Endothelial cell of umbilical vein (primary cell): ENCODE data around the gene CRKL. TPM values are rescaled to one million over a fixed set of nuclear protein-coding genes. Genes with fewer than 3 reads are reported as not detected.

Experiments
- BruUV-seq: library from RNA; stranded (reverse); fragments of 400-500 nt; replicated peaks from 2 replicates; lab custom pipeline; 2021; lab: Mats Ljungman, UMichigan
- CTCF ChIA-PET: fragments of 300-600, 350-600 bp; sonication (Branson Sonifier 250); formaldehyde crosslinking; loops from one replicate; lab custom pipeline; 2021; ENCODE audit warnings: antibody characterized with exemption, inconsistent platforms; lab: Charles Lee
- POLR2A ChIA-PET: fragments of 300-600, 350-600 bp; sonication (Branson Sonifier 250); formaldehyde crosslinking; loops from one replicate; lab custom pipeline; 2021; ENCODE audit warnings: antibody characterized with exemption, inconsistent platforms; lab: Charles Lee
- DNase-seq: peaks from one replicate; pipeline ENCODE4 v3.0.0-alpha.2; 2011; ENCODE audit warnings: low read depth, low spot score
- FAIRE-seq: peaks from 2 replicates; lab custom pipeline; 2011; peaks lifted over from hg19 to GRCh38; lab: Jason Lieb, UNC
- H2AFZ ChIP-seq: 2 replicates; pipeline ENCODE4 v1.6.0; 2012; ENCODE audit warnings: low read depth, low read length, control low read depth, inconsistent platforms
- H3K27ac ChIP-seq: 2 replicates; pipeline ENCODE4 v1.5.1; 2011; ENCODE audit warnings: low read depth, mild to moderate bottlenecking, control low read depth, low read length, moderate library complexity; ENCODE audit not compliant: insufficient read depth
- H3K27me3 ChIP-seq, 2 experiments: 2 replicates each; pipeline versions ENCODE4 v1.6.0 to v1.6.1; 2011; ENCODE audit warnings: low read length in 2 of 2, mixed read lengths in 1 of 2; ENCODE audit not compliant: control insufficient read depth in 2 of 2, insufficient read depth in 2 of 2
- H3K36me3 ChIP-seq, 2 experiments: 2 replicates in 1 of 2; 3 replicates in 1 of 2; pipeline ENCODE4 v1.5.1; 2011; ENCODE audit warnings: low read length in 2 of 2, mild to moderate bottlenecking in 1 of 2, moderate library complexity in 1 of 2; ENCODE audit not compliant: control insufficient read depth in 2 of 2, insufficient read depth in 2 of 2; ENCODE audit errors: extremely low read depth in 1 of 2
- H3K4me1 ChIP-seq: 3 replicates; pipeline ENCODE4 v1.5.1; 2011; ENCODE audit warnings: mild to moderate bottlenecking, low read length; ENCODE audit not compliant: control insufficient read depth, insufficient read depth; ENCODE audit errors: extremely low read depth
- H3K4me2 ChIP-seq: 2 replicates; pipeline ENCODE4 v1.6.1; 2011; ENCODE audit warnings: low read length, control low read depth, mixed read lengths; ENCODE audit not compliant: insufficient read depth
- H3K4me3 ChIP-seq, 3 experiments: fragments of 200-600 bp in 1 of 3; sonication (generic), shearing (Covaris generic) in 1 of 3; replicated peaks in 1 of 3; 2 replicates each; pipeline ENCODE4 v1.5.1; 2011 to 2016; ENCODE audit warnings: control low read depth in 3 of 3, low read length in 3 of 3, mild to moderate bottlenecking in 2 of 3, inconsistent platforms in 1 of 3, low read depth in 1 of 3, moderate library complexity in 1 of 3; ENCODE audit not compliant: insufficient read depth in 1 of 3
- H3K79me2 ChIP-seq: 2 replicates; pipeline ENCODE4 v1.6.0; 2012; ENCODE audit warnings: low read length, inconsistent platforms; ENCODE audit not compliant: control insufficient read depth, insufficient read depth
- H3K9ac ChIP-seq: replicated peaks from 2 replicates; pipeline ENCODE3; 2011; ENCODE audit warnings: low read length, control low read depth; ENCODE audit not compliant: insufficient read depth; ENCODE audit errors: extremely low read depth
- H3K9me1 ChIP-seq: replicated peaks from 3 replicates; pipeline ENCODE4 v1.6.0; 2011; ENCODE audit warnings: mild to moderate bottlenecking, low read length; ENCODE audit not compliant: control insufficient read depth, insufficient read depth; ENCODE audit errors: extremely low read depth
- H3K9me3 ChIP-seq: replicated peaks from 2 replicates; pipeline ENCODE4 v1.5.1; 2012; ENCODE audit warnings: low read length, inconsistent platforms; ENCODE audit not compliant: control insufficient read depth, insufficient read depth
- H4K20me1 ChIP-seq: replicated peaks from 2 replicates; pipeline ENCODE3; 2011; ENCODE audit warnings: mild to moderate bottlenecking, low read length; ENCODE audit not compliant: control insufficient read depth, insufficient read depth; ENCODE audit errors: extremely low read depth
- EZH2 ChIP-seq: IDR thresholded peaks from 2 replicates; pipeline ENCODE4 v1.6.1; 2012; ENCODE audit warnings: borderline replicate concordance, low read depth, mild to moderate bottlenecking, moderate library complexity, low read length, inconsistent platforms; ENCODE audit not compliant: severe bottlenecking
- FOS ChIP-seq: IDR thresholded peaks from 2 replicates; pipeline ENCODE4 v1.6.1; 2011; ENCODE audit warnings: mild to moderate bottlenecking, low read length, moderate library complexity, borderline replicate concordance; ENCODE audit not compliant: insufficient read depth
- GATA2 ChIP-seq: IDR thresholded peaks from 2 replicates; pipeline ENCODE4 v1.7.0; 2011; ENCODE audit warnings: low read depth, mild to moderate bottlenecking, moderate library complexity, mixed read lengths, low read length; ENCODE audit not compliant: insufficient read length, insufficient read depth
- JUN ChIP-seq: IDR thresholded peaks from 2 replicates; pipeline ENCODE4 v1.6.1; 2011; ENCODE audit warnings: borderline replicate concordance, low read depth; ENCODE audit not compliant: insufficient read length, insufficient read depth
- MAX ChIP-seq: IDR thresholded peaks from 2 replicates; pipeline ENCODE4 v1.6.1; 2011; ENCODE audit not compliant: insufficient read depth, insufficient read length
- MYC ChIP-seq: IDR thresholded peaks from one replicate; pipeline ENCODE4 v1.6.1; 2011; ENCODE audit warnings: mild to moderate bottlenecking, low read depth, low read length
- POLR2A ChIP-seq: IDR thresholded peaks from 2 replicates; pipeline ENCODE4 v1.6.1; 2012; ENCODE audit warnings: low read depth, mild to moderate bottlenecking, control low read depth, low read length
- POLR2AphosphoS5 ChIP-seq: IDR thresholded peaks from 2 replicates; pipeline ENCODE4 v1.6.1; 2012; ENCODE audit warnings: low read depth, mild to moderate bottlenecking, control low read depth, low read length, moderate library complexity; ENCODE audit not compliant: insufficient read depth
- dilution Hi-C: fragments of 300-500 bp; cut with MboI; formaldehyde crosslinking; loops from one replicate; pipeline ENCODE4 v1.15.0; 2019; ENCODE audit warnings: low sequenced_read_pairs; ENCODE audit not compliant: extremely low pct_ligation_motif_present
- intact Hi-C: fragments of 100-400 bp; cut with micrococcal nuclease; formaldehyde crosslinking; loops from one replicate; pipeline ENCODE4 v1.10.0; 2022
- polyA plus RNA-seq, 4 experiments: library from polyadenylated mRNA; depleted of rRNA in 3 of 4; stranded (reverse) in 3 of 4; unstranded in 1 of 4; fragments of >200 nt; gene quantifications; 2 replicates each; pipeline versions ENCODE4 v1.2.1 to v1.2.3, GENCODE V29; 2011 to 2012; ENCODE audit warnings: missing spikeins in 1 of 4
- total RNA-seq: library from RNA; stranded (reverse); gene quantifications from 2 replicates; pipeline ENCODE4 v1.2.3, GENCODE V29; 2021
- TF ChIP-seq, protein P1 (sequence below), 2 donors: IDR thresholded peaks; 1 replicate in 1 of 2; 2 replicates in 1 of 2; pipeline ENCODE4 v1.5.1; 2011; ENCODE audit warnings: low read length in 2 of 2, mild to moderate bottlenecking in 2 of 2, moderate library complexity in 2 of 2, control low read depth in 1 of 2, inconsistent platforms in 1 of 2, low read depth in 1 of 2; ENCODE audit not compliant: insufficient read depth in 1 of 2; ENCODE audit errors: extremely low read depth in 1 of 2

Gene CRKL
- total and polyA plus RNA-seq, 2 donors (not counting 3 experiments of a cell fraction or from before 2014, with no cell fraction given), result 18.0 to 50.6 TPM

DNA sequence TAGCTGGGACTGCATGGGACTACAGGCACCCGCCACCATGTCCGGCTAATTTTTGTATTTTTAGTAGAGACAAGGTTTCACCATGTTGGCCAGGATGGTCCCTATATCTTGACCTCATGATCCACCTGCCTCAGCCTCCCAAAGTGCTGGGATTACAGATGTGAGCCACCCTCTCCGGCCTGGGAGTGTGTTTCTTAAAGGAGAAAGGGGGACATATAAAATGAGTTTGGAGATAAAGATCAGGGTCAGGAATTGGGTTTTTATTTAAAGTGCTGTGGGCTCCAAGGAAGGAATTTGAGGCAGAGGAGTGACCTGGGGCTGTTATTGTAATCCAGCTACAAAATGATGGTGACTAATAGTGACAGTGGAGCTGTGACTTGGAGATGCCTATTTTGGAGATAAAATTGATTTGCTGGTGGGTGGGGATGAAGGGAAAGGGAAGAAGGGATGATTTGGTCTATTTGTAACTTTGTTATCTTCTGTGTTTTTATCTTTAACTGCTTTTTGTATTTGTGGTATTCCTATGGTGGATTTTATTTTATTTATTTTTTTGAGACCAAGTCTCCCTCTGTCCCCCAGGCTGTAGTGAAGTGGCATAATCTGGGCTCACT lies 5.0 kb downstream of the CRKL start:
- no peak overlapping the region for H3K27ac ChIP-seq
- H3K4me2 ChIP-seq, result no peak overlapping the region
- dilution Hi-C loops (no loop called here), intact Hi-C loops (no loop called here)
- no peaks in the 10 kb centered on the region for H3K9me1 ChIP-seq
- DNase-seq, result no peak
- no peaks in the 10 kb centered on the region for H3K9me3 ChIP-seq
- no peak for TF ChIP-seq GATA2
- TF ChIP-seq POLR2A, result no peak
- TF ChIP-seq JUN, result no peak
- no peak for TF ChIP-seq MYC
- TF ChIP-seq, protein P1, sequence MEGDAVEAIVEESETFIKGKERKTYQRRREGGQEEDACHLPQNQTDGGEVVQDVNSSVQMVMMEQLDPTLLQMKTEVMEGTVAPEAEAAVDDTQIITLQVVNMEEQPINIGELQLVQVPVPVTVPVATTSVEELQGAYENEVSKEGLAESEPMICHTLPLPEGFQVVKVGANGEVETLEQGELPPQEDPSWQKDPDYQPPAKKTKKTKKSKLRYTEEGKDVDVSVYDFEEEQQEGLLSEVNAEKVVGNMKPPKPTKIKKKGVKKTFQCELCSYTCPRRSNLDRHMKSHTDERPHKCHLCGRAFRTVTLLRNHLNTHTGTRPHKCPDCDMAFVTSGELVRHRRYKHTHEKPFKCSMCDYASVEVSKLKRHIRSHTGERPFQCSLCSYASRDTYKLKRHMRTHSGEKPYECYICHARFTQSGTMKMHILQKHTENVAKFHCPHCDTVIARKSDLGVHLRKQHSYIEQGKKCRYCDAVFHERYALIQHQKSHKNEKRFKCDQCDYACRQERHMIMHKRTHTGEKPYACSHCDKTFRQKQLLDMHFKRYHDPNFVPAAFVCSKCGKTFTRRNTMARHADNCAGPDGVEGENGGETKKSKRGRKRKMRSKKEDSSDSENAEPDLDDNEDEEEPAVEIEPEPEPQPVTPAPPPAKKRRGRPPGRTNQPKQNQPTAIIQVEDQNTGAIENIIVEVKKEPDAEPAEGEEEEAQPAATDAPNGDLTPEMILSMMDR (IDR thresholded peaks at IDR 0.05; ENCODE audit: extremely low read depth in 1 of 2, insufficient read depth in 1 of 2, low read depth in 1 of 2, low read length in 2 of 2), result no peak
- TF ChIP-seq MAX, result no peak
- no peak for TF ChIP-seq POLR2AphosphoS5
- no peak for TF ChIP-seq FOS
- TF ChIP-seq EZH2, result no peak
- no peak overlapping the region for H3K9ac ChIP-seq
- peaks cover 97% of the 10 kb centered on the region for H3K79me2 ChIP-seq
- no TSS peak for BruUV-seq
- H3K4me1 ChIP-seq, result no peaks in the 10 kb centered on the region
- H3K27me3 ChIP-seq, result no peaks in the 10 kb centered on the region
- no peak for FAIRE-seq
- peaks cover 9% of the 10 kb centered on the region for H4K20me1 ChIP-seq
- H3K36me3 ChIP-seq, result no peaks in the 10 kb centered on the region
- H3K4me3 ChIP-seq, result no peak overlapping the region
- POLR2A ChIA-PET, result no interaction called here
- CTCF ChIA-PET, result interaction anchor here (0.8 to 2.8 kb wide), 6 partner anchors 10 to 57 kb away, joined by 3 to 18 read pairs (median 4); no protein-coding TSS in a partner anchor
- no peak overlapping the region for H2AFZ ChIP-seq
